Measurements from ENCODE around the gene CCDC88C. TPM values are rescaled to one million over a fixed set of nuclear protein-coding genes. Genes with fewer than 3 reads are reported as not detected.

CCDC88C gene
- total RNA-seq, 2 experiments from 2014 or later: 269 to 287 TPM

DNA sequence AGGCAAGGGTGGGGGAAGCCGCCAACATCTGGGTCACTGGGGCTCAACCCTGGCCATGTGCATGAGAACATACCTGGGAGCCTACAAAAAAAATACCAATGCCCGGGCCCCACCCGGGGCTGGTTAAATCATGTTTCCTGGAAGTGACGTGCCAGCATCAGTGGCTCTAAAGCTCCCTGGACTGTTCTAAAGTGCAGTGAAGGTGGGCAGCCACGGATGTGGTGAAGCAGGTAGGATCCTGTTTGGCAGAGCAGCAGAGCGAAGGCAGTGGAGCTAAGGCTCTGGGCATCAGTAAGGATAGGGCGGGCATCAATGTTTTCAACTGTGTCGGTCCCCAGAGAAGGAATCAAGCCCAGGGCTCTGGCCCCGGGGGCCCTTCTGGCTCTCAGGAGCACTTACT, 172.6 kb downstream of the CCDC88C start:
- POLR2A ChIA-PET: interaction anchor here (0.6 to 10.0 kb wide), 23 partner anchors 10 to 486 kb away, joined by 3 to 187 read pairs (median 4); partner anchors contain the start of gene PPP4R3A
- TF ChIP-seq, protein P1, sequence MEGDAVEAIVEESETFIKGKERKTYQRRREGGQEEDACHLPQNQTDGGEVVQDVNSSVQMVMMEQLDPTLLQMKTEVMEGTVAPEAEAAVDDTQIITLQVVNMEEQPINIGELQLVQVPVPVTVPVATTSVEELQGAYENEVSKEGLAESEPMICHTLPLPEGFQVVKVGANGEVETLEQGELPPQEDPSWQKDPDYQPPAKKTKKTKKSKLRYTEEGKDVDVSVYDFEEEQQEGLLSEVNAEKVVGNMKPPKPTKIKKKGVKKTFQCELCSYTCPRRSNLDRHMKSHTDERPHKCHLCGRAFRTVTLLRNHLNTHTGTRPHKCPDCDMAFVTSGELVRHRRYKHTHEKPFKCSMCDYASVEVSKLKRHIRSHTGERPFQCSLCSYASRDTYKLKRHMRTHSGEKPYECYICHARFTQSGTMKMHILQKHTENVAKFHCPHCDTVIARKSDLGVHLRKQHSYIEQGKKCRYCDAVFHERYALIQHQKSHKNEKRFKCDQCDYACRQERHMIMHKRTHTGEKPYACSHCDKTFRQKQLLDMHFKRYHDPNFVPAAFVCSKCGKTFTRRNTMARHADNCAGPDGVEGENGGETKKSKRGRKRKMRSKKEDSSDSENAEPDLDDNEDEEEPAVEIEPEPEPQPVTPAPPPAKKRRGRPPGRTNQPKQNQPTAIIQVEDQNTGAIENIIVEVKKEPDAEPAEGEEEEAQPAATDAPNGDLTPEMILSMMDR (IDR thresholded peaks at IDR 0.05): no peak
- peaks cover 30% of the 10 kb centered on the region for H3K36me3 Mint-ChIP-seq (ENCODE audit: low read depth)

DNA sequence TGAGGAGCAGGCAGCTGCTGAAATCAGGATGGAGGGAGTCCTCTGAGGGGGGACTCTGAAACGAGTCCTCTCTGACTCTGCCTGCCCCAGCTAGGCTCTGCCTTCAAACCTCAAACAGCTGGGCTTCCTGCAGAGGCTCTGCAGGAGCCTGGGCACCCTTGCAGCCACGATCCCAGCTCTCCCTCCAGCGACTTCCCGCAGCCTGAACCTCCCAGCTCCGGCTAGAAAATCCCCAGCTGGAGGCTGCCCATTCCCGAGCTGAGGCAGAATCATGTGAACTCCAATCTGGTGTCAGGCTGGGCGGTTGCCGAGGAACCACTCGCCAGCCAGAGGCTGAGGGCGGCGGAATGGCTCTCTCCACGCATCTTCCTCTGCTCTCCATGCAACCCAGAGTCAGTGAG, 173.1 kb downstream of the CCDC88C start, which contains the start of gene GPR68:
GPR68 (minus strand) TSS at position 204 of the 401 bp plus-strand sequence. CDS start 9,654 bp downstream, outside the sequence.
- CTCF ChIA-PET: interaction anchor here (0.8 to 4.7 kb wide), 5 partner anchors 8 to 71 kb away, joined by 3 to 19 read pairs (median 9); no protein-coding TSS in a partner anchor

More for the DNA sequence above, 172.6 kb downstream of the CCDC88C start:
- peaks cover 5% of the 10 kb centered on the region for H3K36me3 ChIP-seq (ENCODE audit: insufficient read depth, low read length)
- H3K9me3 ChIP-seq (ENCODE audit: control insufficient read depth in 1 of 2, insufficient read depth in 1 of 2, low read length in 2 of 2): peaks cover 0 to 9% of the 10 kb centered on the region in 2 experiments
- CTCF ChIA-PET: interaction anchor here (0.8 to 4.7 kb wide), 4 partner anchors 17 to 72 kb away, joined by 3 to 19 read pairs (median 12); no protein-coding TSS in a partner anchor
- H3K4me1 Mint-ChIP-seq (ENCODE audit: low read depth): peaks cover 95% of the 10 kb centered on the region
- H3K9me3 Mint-ChIP-seq: peaks cover 4% of the 10 kb centered on the region
- H3K27me3 Mint-ChIP-seq: no peaks in the 10 kb centered on the region
- H3K4me3 ChIP-seq (ENCODE audit: low read length): peak overlapping the region; percentile 65
- H3K4me3 Mint-ChIP-seq: peak overlapping the region; percentile 90
- H3K27ac Mint-ChIP-seq: peak overlapping the region; percentile 85
- no peaks in the 10 kb centered on the region for H3K27me3 ChIP-seq (ENCODE audit: control insufficient read depth in 1 of 2, insufficient read depth in 2 of 2, low read length in 2 of 2)
- peaks cover 96% of the 10 kb centered on the region for H3K4me1 ChIP-seq (ENCODE audit: insufficient read depth, low read length)
- ATAC-seq (ENCODE audit: poor library complexity): peak; percentile 42
- intact Hi-C loops (cut with DNase I, micrococcal nuclease): loop anchor here (2.0 to 10.0 kb wide), 5 partner anchors 42 to 860 kb away; partner anchors contain the start of genes CCDC88C (in 1 of the 2) and RPS6KA5 (in 1 of the 2)
- peak; percentile 55 to 95 (median 64) for DNase-seq
- peak overlapping the region; percentile 97 for H3K27ac ChIP-seq (ENCODE audit: low read depth in 1 of 2, low read length in 2 of 2)

DNA sequence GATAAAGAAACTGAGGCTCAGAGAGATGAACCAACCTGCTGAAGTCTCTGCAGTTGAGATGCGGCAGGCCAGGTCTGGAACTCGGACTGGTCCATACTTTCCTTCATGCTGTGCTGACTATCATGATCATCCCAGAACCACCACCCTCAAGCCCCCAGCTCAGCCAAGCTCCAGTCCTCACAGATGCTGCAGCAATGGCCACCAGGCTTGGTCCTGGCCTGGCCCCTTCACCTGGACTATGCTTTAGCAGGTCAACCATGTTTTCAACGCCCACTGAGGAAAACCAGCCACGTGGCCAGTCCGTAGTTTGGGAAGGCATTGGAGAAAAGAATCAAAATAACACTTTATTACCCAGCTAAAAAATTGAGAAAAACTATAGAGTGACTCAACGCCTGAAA, 174.5 kb downstream of the CCDC88C start:
- Mint-ChIP-seq H3K27ac (peak overlapping the region; percentile 85), H3K27me3 (no peaks in the 10 kb centered on the region), H3K4me1 (ENCODE audit: low read depth) (peaks cover 97% of the 10 kb centered on the region), H3K36me3 (ENCODE audit: low read depth) (peaks cover 30% of the 10 kb centered on the region), H3K4me3 (peak overlapping the region; percentile 90), H3K9me3 (peaks cover 4% of the 10 kb centered on the region)
- intact Hi-C loops (cut with DNase I, micrococcal nuclease): loop anchor here (2.0 to 10.0 kb wide), 5 partner anchors 14 to 858 kb away; partner anchors contain the start of genes CCDC88C (in 1 of the 2) and RPS6KA5 (in 1 of the 2)
- ChIA-PET CTCF (interaction anchor here (1.0 to 4.7 kb wide), 5 partner anchors 10 to 76 kb away, joined by 3 to 19 read pairs (median 9); no protein-coding TSS in a partner anchor), POLR2A (interaction anchor here (0.6 to 10.0 kb wide), 27 partner anchors 8 to 859 kb away, joined by 3 to 187 read pairs (median 4); partner anchors contain the start of genes CCDC88C, PPP4R3A and RPS6KA5)
- DNase-seq (peak in 2 of 14 experiments; percentile 24 to 32), ATAC-seq (ENCODE audit: poor library complexity) (no peak)
- Histone ChIP-seq H3K36me3 (ENCODE audit: insufficient read depth, low read length) (peaks cover 7% of the 10 kb centered on the region), H3K27me3 (ENCODE audit: control insufficient read depth in 1 of 2, insufficient read depth in 2 of 2, low read length in 2 of 2) (no peaks in the 10 kb centered on the region), H3K4me3 (ENCODE audit: low read length) (peak overlapping the region; percentile 65), H3K4me1 (ENCODE audit: insufficient read depth, low read length) (peaks cover 92% of the 10 kb centered on the region), H3K9me3 (ENCODE audit: control insufficient read depth in 1 of 2, insufficient read depth in 1 of 2, low read length in 2 of 2) (peaks cover 0 to 9% of the 10 kb centered on the region in 2 experiments), H3K27ac (ENCODE audit: low read depth in 1 of 2, low read length in 2 of 2) (peak overlapping the region; percentile 97)
- TF ChIP-seq, protein P1 (IDR thresholded peaks at IDR 0.05): no peak

More for the DNA sequence above, 173.1 kb downstream of the CCDC88C start, which contains the start of gene GPR68:
- no peaks in the 10 kb centered on the region for H3K27me3 Mint-ChIP-seq
- DNase-seq (peak in 6 of 14 experiments; percentile 26 to 70 (median 58)), ATAC-seq (ENCODE audit: poor library complexity) (no peak)
- Histone ChIP-seq H3K4me1 (ENCODE audit: insufficient read depth, low read length) (peaks cover 91% of the 10 kb centered on the region), H3K36me3 (ENCODE audit: insufficient read depth, low read length) (peaks cover 5% of the 10 kb centered on the region), H3K9me3 (ENCODE audit: control insufficient read depth in 1 of 2, insufficient read depth in 1 of 2, low read length in 2 of 2) (peaks cover 0 to 9% of the 10 kb centered on the region in 2 experiments), H3K27ac (ENCODE audit: low read depth in 1 of 2, low read length in 2 of 2) (peak within 1 kb of the TSS; percentile 97), H3K4me3 (ENCODE audit: low read length) (peak within 1 kb of the TSS; percentile 65), H3K27me3 (ENCODE audit: control insufficient read depth in 1 of 2, insufficient read depth in 2 of 2, low read length in 2 of 2) (no peaks in the 10 kb centered on the region)
- H3K4me3 Mint-ChIP-seq: peak within 1 kb of the TSS; percentile 90
- POLR2A ChIA-PET: interaction anchor here (0.6 to 10.0 kb wide), 28 partner anchors 10 to 860 kb away, joined by 3 to 187 read pairs (median 5); partner anchors contain the start of genes PPP4R3A, RPS6KA5 and TRIP11
- H3K36me3 Mint-ChIP-seq (ENCODE audit: low read depth): peaks cover 30% of the 10 kb centered on the region
- peak within 1 kb of the TSS; percentile 85 for H3K27ac Mint-ChIP-seq
- H3K9me3 Mint-ChIP-seq: peaks cover 4% of the 10 kb centered on the region
- intact Hi-C loops (cut with DNase I, micrococcal nuclease): loop anchor here (2.0 to 10.0 kb wide), 5 partner anchors 52 to 860 kb away; partner anchors contain the start of genes CCDC88C (in 1 of the 2) and RPS6KA5 (in 1 of the 2)
- peaks cover 95% of the 10 kb centered on the region for H3K4me1 Mint-ChIP-seq (ENCODE audit: low read depth)
- TF ChIP-seq, protein P1 (IDR thresholded peaks at IDR 0.05): no peak
